WTC11 (cell line): Measurements from ENCODE around the gene ZNF121. TPM values are rescaled to one million over a fixed set of nuclear protein-coding genes. Genes with fewer than 3 reads are reported as not detected.
A peak's percentile ranks its signal among the peaks of the same experiment; 100 is the strongest.

ENCODE experiments used
- ATAC-seq: fragments of 200-7000 bp; cut with Tn5 transposase; 2 replicates; pipeline ENCODE4 v1.10.0; 2021; ENCODE audit warnings: mild to moderate bottlenecking, moderate library complexity
- CTCF ChIA-PET: fragments of 300-600 bp; sonication (Branson Sonifier 250); formaldehyde crosslinking; loops from one replicate; lab custom pipeline; 2021; ENCODE audit warnings: antibody characterized with exemption; lab: Charles Lee
- POLR2A ChIA-PET: fragments of 350-600 bp; sonication (Branson Sonifier 250); formaldehyde crosslinking; loops from one replicate; lab custom pipeline; 2021; ENCODE audit warnings: antibody characterized with exemption; lab: Charles Lee
- DNase-seq: peaks from one replicate; pipeline ENCODE4 v3.0.0; 2021; ENCODE audit warnings: low spot score
- H3K27ac Mint-ChIP-seq: 2 replicates; pipeline ENCODE4 v1.8.0; 2021; ENCODE audit warnings: mixed read lengths
- H3K27me3 Mint-ChIP-seq: 2 replicates; pipeline ENCODE4 v1.8.0; 2021; ENCODE audit warnings: low read depth, mild to moderate bottlenecking, moderate library complexity, mixed read lengths
- H3K36me3 Mint-ChIP-seq: 2 replicates; pipeline ENCODE4 v1.8.0; 2021; ENCODE audit warnings: mixed read lengths
- H3K4me1 Mint-ChIP-seq: 2 replicates; pipeline ENCODE4 v1.8.0; 2022; ENCODE audit warnings: mixed read lengths
- H3K4me3 Mint-ChIP-seq: 2 replicates; pipeline ENCODE4 v1.8.0; 2021; ENCODE audit warnings: mild to moderate bottlenecking, moderate library complexity, mixed read lengths
- H3K9me3 Mint-ChIP-seq: 2 replicates; pipeline ENCODE4 v1.8.0; 2021; ENCODE audit warnings: mixed read lengths
- CDX4 ChIP-seq: fragments of 250-450 bp; sonication (Bioruptor Pico); IDR thresholded peaks from 2 replicates; pipeline ENCODE4 v1.9.0; 2021; ENCODE audit warnings: moderate library complexity, mild to moderate bottlenecking, inconsistent platforms, borderline replicate concordance
- CREB1 ChIP-seq: sonication (generic); formaldehyde crosslinking; IDR thresholded peaks from 2 replicates; pipeline ENCODE4 v1.8.0; 2023; ENCODE audit warnings: mild to moderate bottlenecking, missing genetic modification reagents
- CREM ChIP-seq: sonication (generic); formaldehyde crosslinking; IDR thresholded peaks from 2 replicates; pipeline ENCODE4 v1.8.1; 2022; ENCODE audit warnings: mild to moderate bottlenecking, missing genetic modification reagents, moderate library complexity
- FOXK1 ChIP-seq: sonication (generic); formaldehyde crosslinking; IDR thresholded peaks from 2 replicates; pipeline ENCODE4 v1.8.0; 2022; ENCODE audit warnings: mild to moderate bottlenecking, moderate library complexity, missing genetic modification reagents
- GABPB1 ChIP-seq: sonication (generic); formaldehyde crosslinking; IDR thresholded peaks from 2 replicates; pipeline ENCODE4 v1.8.1; 2023; ENCODE audit warnings: mild to moderate bottlenecking, missing genetic modification reagents
- SP1 ChIP-seq: sonication (generic); formaldehyde crosslinking; conservative IDR thresholded peaks from 2 replicates; pipeline ENCODE4 v1.8.1; 2022; ENCODE audit warnings: missing genetic modification reagents
- TCF7 ChIP-seq: sonication (generic); formaldehyde crosslinking; IDR thresholded peaks from 2 replicates; pipeline ENCODE4 v1.8.0; 2022; ENCODE audit warnings: mild to moderate bottlenecking, low read depth, missing genetic modification reagents, moderate library complexity
- TEAD1 ChIP-seq: sonication (generic); formaldehyde crosslinking; IDR thresholded peaks from 2 replicates; pipeline ENCODE4 v1.8.0; 2022; ENCODE audit warnings: mild to moderate bottlenecking, missing genetic modification reagents
- TEAD4 ChIP-seq: sonication (generic); formaldehyde crosslinking; IDR thresholded peaks from 2 replicates; pipeline ENCODE4 v1.8.0; 2022; ENCODE audit warnings: mild to moderate bottlenecking, missing genetic modification reagents
- USF2 ChIP-seq: sonication (generic); formaldehyde crosslinking; IDR thresholded peaks from 2 replicates; pipeline ENCODE4 v1.8.1; 2023; ENCODE audit warnings: mild to moderate bottlenecking, missing genetic modification reagents, moderate library complexity
- total RNA-seq: library from RNA; stranded (reverse); gene quantifications from 3 replicates; pipeline ENCODE4 v1.2.3, GENCODE V29; 2021
- TF ChIP-seq, protein P1 (sequence below): sonication (generic); formaldehyde crosslinking; conservative IDR thresholded peaks from 2 replicates; pipeline ENCODE4 v1.8.1; 2023; ENCODE audit warnings: mild to moderate bottlenecking, low read depth, missing genetic modification reagents, moderate library complexity
- TF ChIP-seq, protein P2 (sequence below): sonication (generic); formaldehyde crosslinking; IDR thresholded peaks from 2 replicates; pipeline ENCODE4 v1.8.1; 2022; ENCODE audit warnings: low read depth, missing genetic modification reagents, borderline replicate concordance
- TF ChIP-seq, protein P3 (sequence below): sonication (generic); formaldehyde crosslinking; IDR thresholded peaks from 2 replicates; pipeline ENCODE4 v1.8.0; 2023; ENCODE audit warnings: missing genetic modification reagents
- TF ChIP-seq, protein P4 (sequence below): sonication (generic); formaldehyde crosslinking; IDR thresholded peaks from 2 replicates; pipeline ENCODE4 v1.8.0; 2022; ENCODE audit warnings: mild to moderate bottlenecking, missing genetic modification reagents
- TF ChIP-seq, protein P5 (sequence below): sonication (generic); formaldehyde crosslinking; IDR thresholded peaks from 2 replicates; pipeline ENCODE4 v1.8.0; 2022; ENCODE audit warnings: mild to moderate bottlenecking, missing genetic modification reagents
- TF ChIP-seq, protein P6 (sequence below): fragments of 250-450 bp; sonication (Bioruptor Pico); IDR thresholded peaks from 2 replicates; pipeline ENCODE4 v1.9.0; 2021; ENCODE audit warnings: mild to moderate bottlenecking, borderline replicate concordance

The ZNF121 gene
- total RNA-seq, 1 experiment from 2014 or later = 203 TPM

- TF ChIP-seq, protein P1, sequence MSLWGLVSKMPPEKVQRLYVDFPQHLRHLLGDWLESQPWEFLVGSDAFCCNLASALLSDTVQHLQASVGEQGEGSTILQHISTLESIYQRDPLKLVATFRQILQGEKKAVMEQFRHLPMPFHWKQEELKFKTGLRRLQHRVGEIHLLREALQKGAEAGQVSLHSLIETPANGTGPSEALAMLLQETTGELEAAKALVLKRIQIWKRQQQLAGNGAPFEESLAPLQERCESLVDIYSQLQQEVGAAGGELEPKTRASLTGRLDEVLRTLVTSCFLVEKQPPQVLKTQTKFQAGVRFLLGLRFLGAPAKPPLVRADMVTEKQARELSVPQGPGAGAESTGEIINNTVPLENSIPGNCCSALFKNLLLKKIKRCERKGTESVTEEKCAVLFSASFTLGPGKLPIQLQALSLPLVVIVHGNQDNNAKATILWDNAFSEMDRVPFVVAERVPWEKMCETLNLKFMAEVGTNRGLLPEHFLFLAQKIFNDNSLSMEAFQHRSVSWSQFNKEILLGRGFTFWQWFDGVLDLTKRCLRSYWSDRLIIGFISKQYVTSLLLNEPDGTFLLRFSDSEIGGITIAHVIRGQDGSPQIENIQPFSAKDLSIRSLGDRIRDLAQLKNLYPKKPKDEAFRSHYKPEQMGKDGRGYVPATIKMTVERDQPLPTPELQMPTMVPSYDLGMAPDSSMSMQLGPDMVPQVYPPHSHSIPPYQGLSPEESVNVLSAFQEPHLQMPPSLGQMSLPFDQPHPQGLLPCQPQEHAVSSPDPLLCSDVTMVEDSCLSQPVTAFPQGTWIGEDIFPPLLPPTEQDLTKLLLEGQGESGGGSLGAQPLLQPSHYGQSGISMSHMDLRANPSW (CRISPR knock-in tag) = no peak
- TF ChIP-seq CREM (CRISPR knock-in tag) (peak; percentile 90; the same call in 1 of the 2 replicates), FOXK1 (CRISPR knock-in tag) (no peak), CDX4 (CRISPR knock-in tag) (peak; percentile 30; the same call in 1 of the 2 replicates), USF2 (CRISPR knock-in tag) (0 out of 2 replicates have a peak, but pooled peaks have one; percentile 15), TEAD1 (CRISPR knock-in tag) (peak; percentile 28; the same call in 1 of the 2 replicates), TEAD4 (CRISPR knock-in tag) (0 out of 2 replicates have a peak, but pooled peaks have one; percentile 29)
- TF ChIP-seq, protein P2, sequence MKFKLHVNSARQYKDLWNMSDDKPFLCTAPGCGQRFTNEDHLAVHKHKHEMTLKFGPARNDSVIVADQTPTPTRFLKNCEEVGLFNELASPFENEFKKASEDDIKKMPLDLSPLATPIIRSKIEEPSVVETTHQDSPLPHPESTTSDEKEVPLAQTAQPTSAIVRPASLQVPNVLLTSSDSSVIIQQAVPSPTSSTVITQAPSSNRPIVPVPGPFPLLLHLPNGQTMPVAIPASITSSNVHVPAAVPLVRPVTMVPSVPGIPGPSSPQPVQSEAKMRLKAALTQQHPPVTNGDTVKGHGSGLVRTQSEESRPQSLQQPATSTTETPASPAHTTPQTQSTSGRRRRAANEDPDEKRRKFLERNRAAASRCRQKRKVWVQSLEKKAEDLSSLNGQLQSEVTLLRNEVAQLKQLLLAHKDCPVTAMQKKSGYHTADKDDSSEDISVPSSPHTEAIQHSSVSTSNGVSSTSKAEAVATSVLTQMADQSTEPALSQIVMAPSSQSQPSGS (CRISPR knock-in tag) = no peak
- TF ChIP-seq, protein P3, sequence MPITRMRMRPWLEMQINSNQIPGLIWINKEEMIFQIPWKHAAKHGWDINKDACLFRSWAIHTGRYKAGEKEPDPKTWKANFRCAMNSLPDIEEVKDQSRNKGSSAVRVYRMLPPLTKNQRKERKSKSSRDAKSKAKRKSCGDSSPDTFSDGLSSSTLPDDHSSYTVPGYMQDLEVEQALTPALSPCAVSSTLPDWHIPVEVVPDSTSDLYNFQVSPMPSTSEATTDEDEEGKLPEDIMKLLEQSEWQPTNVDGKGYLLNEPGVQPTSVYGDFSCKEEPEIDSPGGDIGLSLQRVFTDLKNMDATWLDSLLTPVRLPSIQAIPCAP (CRISPR knock-in tag) = no peak
- TF ChIP-seq, protein P4, sequence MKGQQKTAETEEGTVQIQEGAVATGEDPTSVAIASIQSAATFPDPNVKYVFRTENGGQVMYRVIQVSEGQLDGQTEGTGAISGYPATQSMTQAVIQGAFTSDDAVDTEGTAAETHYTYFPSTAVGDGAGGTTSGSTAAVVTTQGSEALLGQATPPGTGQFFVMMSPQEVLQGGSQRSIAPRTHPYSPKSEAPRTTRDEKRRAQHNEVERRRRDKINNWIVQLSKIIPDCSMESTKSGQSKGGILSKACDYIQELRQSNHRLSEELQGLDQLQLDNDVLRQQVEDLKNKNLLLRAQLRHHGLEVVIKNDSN (CRISPR knock-in tag) = 0 out of 2 replicates have a peak, but pooled peaks have one; percentile 21
- TF ChIP-seq, all 79 proteins: peak for 10
Measured at GRCh38 chr19:9621156-9622037, 37.1 kb upstream of the ZNF121 start, which contains the start of gene ZNF561 (continued).

DNA sequence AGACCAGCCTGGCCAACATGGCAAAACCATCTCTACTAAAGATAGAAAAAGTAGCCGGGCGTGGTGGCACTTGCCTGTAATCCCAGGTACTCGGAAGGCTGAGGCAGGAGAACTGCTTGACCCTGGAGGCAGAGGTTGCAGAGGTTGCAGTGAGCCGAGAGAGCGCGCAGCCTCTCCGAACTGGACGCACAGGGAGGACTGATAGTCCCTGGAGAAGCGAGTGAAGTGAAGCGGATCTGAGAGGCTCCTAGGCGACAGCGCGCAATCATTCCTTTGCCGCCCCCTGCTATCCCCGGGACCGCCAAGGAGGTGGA is 36.5 kb upstream of the ZNF121 start:
- CTCF ChIA-PET = no interaction called here
- no peaks in the 10 kb centered on the region for H3K9me3 Mint-ChIP-seq
- no peak for ATAC-seq
- H3K4me1 Mint-ChIP-seq = peaks cover 23% of the 10 kb centered on the region
- POLR2A ChIA-PET = interaction anchor here (1.5 kb wide), 1 partner anchor 34 kb away, joined by 3 read pairs; no protein-coding TSS in a partner anchor
- peak overlapping the region; percentile 100 for H3K27ac Mint-ChIP-seq
- TF ChIP-seq, protein P5, sequence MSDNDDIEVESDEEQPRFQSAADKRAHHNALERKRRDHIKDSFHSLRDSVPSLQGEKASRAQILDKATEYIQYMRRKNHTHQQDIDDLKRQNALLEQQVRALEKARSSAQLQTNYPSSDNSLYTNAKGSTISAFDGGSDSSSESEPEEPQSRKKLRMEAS (CRISPR knock-in tag) = no peak
- TF ChIP-seq SP1 (CRISPR knock-in tag) = no peak
- TF ChIP-seq, protein P6, sequence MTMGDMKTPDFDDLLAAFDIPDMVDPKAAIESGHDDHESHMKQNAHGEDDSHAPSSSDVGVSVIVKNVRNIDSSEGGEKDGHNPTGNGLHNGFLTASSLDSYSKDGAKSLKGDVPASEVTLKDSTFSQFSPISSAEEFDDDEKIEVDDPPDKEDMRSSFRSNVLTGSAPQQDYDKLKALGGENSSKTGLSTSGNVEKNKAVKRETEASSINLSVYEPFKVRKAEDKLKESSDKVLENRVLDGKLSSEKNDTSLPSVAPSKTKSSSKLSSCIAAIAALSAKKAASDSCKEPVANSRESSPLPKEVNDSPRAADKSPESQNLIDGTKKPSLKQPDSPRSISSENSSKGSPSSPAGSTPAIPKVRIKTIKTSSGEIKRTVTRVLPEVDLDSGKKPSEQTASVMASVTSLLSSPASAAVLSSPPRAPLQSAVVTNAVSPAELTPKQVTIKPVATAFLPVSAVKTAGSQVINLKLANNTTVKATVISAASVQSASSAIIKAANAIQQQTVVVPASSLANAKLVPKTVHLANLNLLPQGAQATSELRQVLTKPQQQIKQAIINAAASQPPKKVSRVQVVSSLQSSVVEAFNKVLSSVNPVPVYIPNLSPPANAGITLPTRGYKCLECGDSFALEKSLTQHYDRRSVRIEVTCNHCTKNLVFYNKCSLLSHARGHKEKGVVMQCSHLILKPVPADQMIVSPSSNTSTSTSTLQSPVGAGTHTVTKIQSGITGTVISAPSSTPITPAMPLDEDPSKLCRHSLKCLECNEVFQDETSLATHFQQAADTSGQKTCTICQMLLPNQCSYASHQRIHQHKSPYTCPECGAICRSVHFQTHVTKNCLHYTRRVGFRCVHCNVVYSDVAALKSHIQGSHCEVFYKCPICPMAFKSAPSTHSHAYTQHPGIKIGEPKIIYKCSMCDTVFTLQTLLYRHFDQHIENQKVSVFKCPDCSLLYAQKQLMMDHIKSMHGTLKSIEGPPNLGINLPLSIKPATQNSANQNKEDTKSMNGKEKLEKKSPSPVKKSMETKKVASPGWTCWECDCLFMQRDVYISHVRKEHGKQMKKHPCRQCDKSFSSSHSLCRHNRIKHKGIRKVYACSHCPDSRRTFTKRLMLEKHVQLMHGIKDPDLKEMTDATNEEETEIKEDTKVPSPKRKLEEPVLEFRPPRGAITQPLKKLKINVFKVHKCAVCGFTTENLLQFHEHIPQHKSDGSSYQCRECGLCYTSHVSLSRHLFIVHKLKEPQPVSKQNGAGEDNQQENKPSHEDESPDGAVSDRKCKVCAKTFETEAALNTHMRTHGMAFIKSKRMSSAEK = no peak
- TF ChIP-seq GABPB1 (CRISPR knock-in tag) = no peak
- no peak for TF ChIP-seq TCF7 (CRISPR knock-in tag)
- no peak for TF ChIP-seq TEAD4 (CRISPR knock-in tag)
- TF ChIP-seq CREB1 (CRISPR knock-in tag) = no peak
- H3K4me3 Mint-ChIP-seq = peak overlapping the region; percentile 94
- no peaks in the 10 kb centered on the region for H3K27me3 Mint-ChIP-seq
- DNase-seq = no peak
- H3K36me3 Mint-ChIP-seq = peaks cover 30% of the 10 kb centered on the region
